B cell (primary cell): ENCODE results near the gene CSF1R. TPM values are rescaled to one million over a fixed set of nuclear protein-coding genes. Genes with fewer than 3 reads are reported as not detected.

Source experiments
- ATAC-seq: fragments of 200-7000 bp; cut with Tn5 transposase; one replicate; pipeline ENCODE4 v1.10.0; 2021; ENCODE audit warnings: low read depth, mild to moderate bottlenecking, moderate number of reproducible peaks, moderate library complexity
- CTCF ChIA-PET: fragments of 350-600 bp; sonication (Branson Sonifier 250); formaldehyde crosslinking; loops from one replicate; lab custom pipeline; 2021; ENCODE audit warnings: antibody characterized with exemption, inconsistent platforms; lab: Charles Lee
- POLR2A ChIA-PET: fragments of 350-600 bp; sonication (Branson Sonifier 250); formaldehyde crosslinking; loops from one replicate; lab custom pipeline; 2021; ENCODE audit warnings: antibody characterized with exemption; lab: Charles Lee
- DNase-seq: peaks from one replicate; pipeline ENCODE4 v3.0.0; 2013
- H2AFZ ChIP-seq: 2 replicates; pipeline ENCODE4 v1.6.1; 2012; ENCODE audit warnings: mild to moderate bottlenecking, low read depth, low read length; ENCODE audit not compliant: insufficient read depth, poor library complexity, severe bottlenecking
- H3K27ac ChIP-seq, 2 donors: 1 replicate in 1 of 2; 2 replicates in 1 of 2; pipeline ENCODE4 v1.5.1; 2012 to 2013; ENCODE audit warnings: low read length in 2 of 2, mild to moderate bottlenecking in 2 of 2, moderate library complexity in 1 of 2
- H3K27me3 ChIP-seq, 4 experiments: fragments of 200-600 bp in 1 of 4; sonication (generic) in 1 of 4; replicated peaks in 1 of 4; 1 replicate in 2 of 4; 2 replicates in 2 of 4; pipeline versions ENCODE4 v1.6.1 to v1.7.0; 2013 to 2016; ENCODE audit warnings: low read length in 3 of 4, mild to moderate bottlenecking in 2 of 4, mixed read lengths in 1 of 4, moderate library complexity in 1 of 4; ENCODE audit not compliant: insufficient read depth in 4 of 4, control insufficient read depth in 3 of 4; ENCODE audit errors: control extremely low read depth in 1 of 4
- H3K36me3 ChIP-seq, 2 experiments: replicated peaks in 1 of 2; 1 replicate in 1 of 2; 2 replicates in 1 of 2; pipeline versions ENCODE4 v1.6.1 to v1.7.1; 2013; ENCODE audit warnings: low read length in 1 of 2; ENCODE audit not compliant: insufficient read depth in 2 of 2, control insufficient read depth in 1 of 2; ENCODE audit errors: control extremely low read depth in 1 of 2, extremely low read depth in 1 of 2
- H3K4me1 ChIP-seq, 2 donors: fragments of 200-600 bp in 1 of 2; sonication (generic) in 1 of 2; 1 replicate in 1 of 2; 2 replicates in 1 of 2; pipeline versions ENCODE4 v1.5.1 to v1.6.1; 2013 to 2017; ENCODE audit warnings: low read length in 2 of 2; ENCODE audit not compliant: control insufficient read depth in 2 of 2, insufficient read depth in 2 of 2
- H3K4me2 ChIP-seq: replicated peaks from 2 replicates; pipeline ENCODE3; 2012; ENCODE audit warnings: mild to moderate bottlenecking, low read depth, low read length; ENCODE audit not compliant: poor library complexity, severe bottlenecking
- H3K4me3 ChIP-seq, 5 experiments: fragments of 200-600 bp in 1 of 5; sonication (generic) in 1 of 5; 1 replicate in 3 of 5; 2 replicates in 2 of 5; pipeline versions ENCODE4 v1.5.1 to v1.7.0; 2011 to 2016; ENCODE audit warnings: low read length in 4 of 5, mild to moderate bottlenecking in 4 of 5, low read depth in 2 of 5, control low read depth in 1 of 5, moderate library complexity in 1 of 5; ENCODE audit not compliant: insufficient read depth in 1 of 5; ENCODE audit errors: control extremely low read depth in 1 of 5, extremely low read depth in 1 of 5
- H3K79me2 ChIP-seq: fragments of 200-600 bp; sonication (generic); one replicate; pipeline ENCODE4 v1.6.0; 2016; ENCODE audit warnings: low read length; ENCODE audit not compliant: control insufficient read depth, insufficient read depth
- H3K9ac ChIP-seq: fragments of 200-600 bp; sonication (generic); 2 replicates; pipeline ENCODE4 v1.6.1; 2017; ENCODE audit warnings: mild to moderate bottlenecking, low read length, moderate library complexity
- H3K9me3 ChIP-seq, 3 donors: one replicate each; pipeline versions ENCODE4 v1.6.1 to v1.7.1; 2013; ENCODE audit warnings: low read length in 2 of 3; ENCODE audit not compliant: control insufficient read depth in 2 of 3, insufficient read depth in 1 of 3; ENCODE audit errors: control extremely low read depth in 1 of 3
- H4K20me1 ChIP-seq: 2 replicates; pipeline ENCODE4 v1.6.0; 2012; ENCODE audit warnings: mild to moderate bottlenecking, low read length; ENCODE audit not compliant: insufficient read depth, control insufficient read depth, poor library complexity, severe bottlenecking
- H3K27ac Mint-ChIP-seq: one replicate; pipeline ENCODE4 v1.8.0; 2021; ENCODE audit warnings: mixed read lengths
- H3K27me3 Mint-ChIP-seq: one replicate; pipeline ENCODE4 v1.8.0; 2021; ENCODE audit warnings: mixed read lengths
- H3K4me1 Mint-ChIP-seq: one replicate; pipeline ENCODE4 v1.8.0; 2021; ENCODE audit warnings: mixed read lengths
- H3K4me3 Mint-ChIP-seq: one replicate; pipeline ENCODE4 v1.8.0; 2021; ENCODE audit warnings: mixed read lengths
- H3K9me3 Mint-ChIP-seq: one replicate; pipeline ENCODE4 v1.8.0; 2022; ENCODE audit warnings: mixed read lengths; ENCODE audit not compliant: insufficient read depth
- EZH2 ChIP-seq: IDR thresholded peaks from 2 replicates; pipeline ENCODE4 v1.6.1; 2012; ENCODE audit warnings: borderline replicate concordance, low read depth, mild to moderate bottlenecking, moderate library complexity, low read length; ENCODE audit not compliant: insufficient read depth, poor library complexity, severe bottlenecking
- WGBS: methylation state at CpG from one replicate; pipeline ENCODE4 v1.1.5; 2013; ENCODE audit warnings: missing lambda C conversion rate; ENCODE audit not compliant: insufficient coverage; 5-methylcytosine and 5-hydroxymethylcytosine counted together
- intact Hi-C: fragments of 100-400 bp; cut with micrococcal nuclease; formaldehyde crosslinking; loops from one replicate; pipeline ENCODE4 v1.10.0; 2022
- polyA plus RNA-seq: library from polyadenylated mRNA; depleted of rRNA; stranded (reverse); fragments of >200 nt; gene quantifications from 2 replicates; pipeline ENCODE4 v1.2.3, GENCODE V29; 2012
- total RNA-seq, 2 donors: library from RNA; stranded (reverse); fragments of 120-200 nt in 1 of 2; gene quantifications; 1 replicate in 1 of 2; 2 replicates in 1 of 2; pipeline versions ENCODE4 v1.2.3 to v1.2.4, GENCODE V29; 2013 to 2022
- TF ChIP-seq, protein P1 (sequence below): fragments of 200-600 bp; IDR thresholded peaks from one replicate; pipeline ENCODE4 v1.8.0; 2022; ENCODE audit warnings: antibody characterized with exemption, mild to moderate bottlenecking

The CSF1R gene
- total and polyA plus RNA-seq, 2 donors (not counting 1 experiment from before 2014, with no cell fraction given), result 1.6 to 2.5 TPM

DNA sequence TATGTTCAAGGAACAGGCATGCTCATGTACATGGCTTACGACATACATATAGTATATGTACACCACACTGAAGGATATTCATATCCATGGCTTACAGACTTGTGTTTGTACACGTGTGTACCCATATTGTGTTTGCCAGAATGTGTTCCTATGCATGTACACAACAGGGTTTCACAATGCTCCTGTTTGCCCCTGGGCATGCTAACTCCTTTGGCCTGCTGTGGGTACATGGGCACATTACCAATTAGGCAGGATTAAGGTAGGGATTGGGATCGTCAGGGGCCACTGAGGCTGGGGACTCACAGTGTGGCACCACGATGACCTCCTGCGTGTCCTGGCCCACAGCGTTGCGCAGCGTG is 43.1 kb upstream of the CSF1R start:
- H3K4me2 ChIP-seq, result no peak overlapping the region

GRCh38 chr5:150126921-150127265 is 40.5 kb upstream of the CSF1R start:
- ATAC-seq (no peak), DNase-seq (no peak)
- H3K4me3 Mint-ChIP-seq, result no peak overlapping the region
- Histone ChIP-seq H3K27me3 (no peaks in the 10 kb centered on the region), H3K79me2 (no peaks in the 10 kb centered on the region), H3K4me2 (no peak overlapping the region), H3K36me3 (no peaks in the 10 kb centered on the region), H3K9me3 (no peaks in the 10 kb centered on the region), H3K4me1 (no peaks in the 10 kb centered on the region), H2AFZ (no peak overlapping the region), H3K4me3 (no peak overlapping the region), H3K27ac (no peak overlapping the region), H4K20me1 (no peaks in the 10 kb centered on the region), H3K9ac (no peak overlapping the region)
- H3K9me3 Mint-ChIP-seq, result no peaks in the 10 kb centered on the region
- H3K4me1 Mint-ChIP-seq, result no peaks in the 10 kb centered on the region
- intact Hi-C loops, result no loop called here
- WGBS, result 91% methylated on average over 5 of the region's 6 CpGs
- no peak overlapping the region for H3K27ac Mint-ChIP-seq
- CTCF ChIA-PET, result interaction anchor here (1.1 to 1.8 kb wide), 2 partner anchors 91 to 224 kb away, joined by 4 to 5 read pairs; no protein-coding TSS in a partner anchor
- H3K27me3 Mint-ChIP-seq, result no peaks in the 10 kb centered on the region
- no peak for TF ChIP-seq EZH2
- TF ChIP-seq, protein P1, sequence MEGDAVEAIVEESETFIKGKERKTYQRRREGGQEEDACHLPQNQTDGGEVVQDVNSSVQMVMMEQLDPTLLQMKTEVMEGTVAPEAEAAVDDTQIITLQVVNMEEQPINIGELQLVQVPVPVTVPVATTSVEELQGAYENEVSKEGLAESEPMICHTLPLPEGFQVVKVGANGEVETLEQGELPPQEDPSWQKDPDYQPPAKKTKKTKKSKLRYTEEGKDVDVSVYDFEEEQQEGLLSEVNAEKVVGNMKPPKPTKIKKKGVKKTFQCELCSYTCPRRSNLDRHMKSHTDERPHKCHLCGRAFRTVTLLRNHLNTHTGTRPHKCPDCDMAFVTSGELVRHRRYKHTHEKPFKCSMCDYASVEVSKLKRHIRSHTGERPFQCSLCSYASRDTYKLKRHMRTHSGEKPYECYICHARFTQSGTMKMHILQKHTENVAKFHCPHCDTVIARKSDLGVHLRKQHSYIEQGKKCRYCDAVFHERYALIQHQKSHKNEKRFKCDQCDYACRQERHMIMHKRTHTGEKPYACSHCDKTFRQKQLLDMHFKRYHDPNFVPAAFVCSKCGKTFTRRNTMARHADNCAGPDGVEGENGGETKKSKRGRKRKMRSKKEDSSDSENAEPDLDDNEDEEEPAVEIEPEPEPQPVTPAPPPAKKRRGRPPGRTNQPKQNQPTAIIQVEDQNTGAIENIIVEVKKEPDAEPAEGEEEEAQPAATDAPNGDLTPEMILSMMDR, result no peak
- POLR2A ChIA-PET, result no interaction called here

More for the DNA sequence above, 43.1 kb upstream of the CSF1R start:
- Histone ChIP-seq H3K4me1 (no peaks in the 10 kb centered on the region), H3K79me2 (no peaks in the 10 kb centered on the region), H3K9ac (no peak overlapping the region), H3K9me3 (no peaks in the 10 kb centered on the region), H3K4me3 (no peak overlapping the region), H3K36me3 (no peaks in the 10 kb centered on the region), H3K27ac (no peak overlapping the region), H2AFZ (no peak overlapping the region), H3K27me3 (no peaks in the 10 kb centered on the region), H4K20me1 (no peaks in the 10 kb centered on the region)
- Mint-ChIP-seq H3K27me3 (no peaks in the 10 kb centered on the region), H3K27ac (no peak overlapping the region), H3K4me1 (no peaks in the 10 kb centered on the region), H3K4me3 (no peak overlapping the region), H3K9me3 (no peaks in the 10 kb centered on the region)
- ATAC-seq, result no peak
- ChIA-PET POLR2A (no interaction called here), CTCF (interaction anchor here (1.0 kb wide), 1 partner anchor 33 kb away, joined by 3 read pairs; no protein-coding TSS in a partner anchor)
- no peak for DNase-seq
- 98% methylated on average over 7 of the region's 8 CpGs for WGBS
- intact Hi-C loops, result no loop called here
- TF ChIP-seq, protein P1, result no peak
- no peak for TF ChIP-seq EZH2
